HL-60 (cell line): Measurements from ENCODE around the gene EIF5A.

Source experiments
- DNase-seq, 2 experiments: peaks; one replicate each; pipeline ENCODE4 v3.0.0-alpha.2; 2010 to 2020; ENCODE audit warnings: low read depth in 1 of 2, low spot score in 1 of 2
- H3K27ac ChIP-seq: fragments of 250-450 bp; sonication (Bioruptor Pico); replicated peaks from 2 replicates; pipeline ENCODE4 v1.5.1; 2020; ENCODE audit warnings: mild to moderate bottlenecking, moderate library complexity
- H3K27me3 ChIP-seq: fragments of 250-450 bp; sonication (Bioruptor Pico); 2 replicates; pipeline ENCODE4 v1.5.1; 2021; ENCODE audit warnings: mild to moderate bottlenecking, moderate library complexity; ENCODE audit not compliant: insufficient read depth, poor library complexity, severe bottlenecking
- H3K4me3 ChIP-seq: replicated peaks from 2 replicates; pipeline ENCODE4 v1.5.1; 2011; ENCODE audit warnings: mild to moderate bottlenecking, control low read depth, low read length; ENCODE audit not compliant: insufficient read depth
- CTCF ChIP-seq: IDR thresholded peaks from one replicate; pipeline ENCODE4 v1.5.1; 2011; ENCODE audit warnings: low read length, control low read depth, inconsistent platforms; ENCODE audit not compliant: insufficient read depth
- GABPA ChIP-seq: IDR thresholded peaks from 2 replicates; pipeline ENCODE4 v1.6.1; 2012; ENCODE audit warnings: low read depth
- POLR2AphosphoS5 ChIP-seq: IDR thresholded peaks from 2 replicates; pipeline ENCODE4 v1.6.1; 2012; ENCODE audit warnings: low read depth
- SPI1 ChIP-seq: IDR thresholded peaks from 2 replicates; pipeline ENCODE4 v1.6.1; 2012; ENCODE audit warnings: low read depth, mild to moderate bottlenecking, borderline replicate concordance
- TF ChIP-seq, protein P1 (sequence below): IDR thresholded peaks from 2 replicates; pipeline ENCODE4 v1.6.1; 2012; ENCODE audit warnings: low read depth; ENCODE audit not compliant: insufficient replicate concordance

The EIF5A gene

GRCh38 chr17:7318121-7318860 lies 10.9 kb downstream of the EIF5A start:
- TF ChIP-seq GABPA, result no peak
- no peak for TF ChIP-seq POLR2AphosphoS5
- TF ChIP-seq SPI1, result no peak
- TF ChIP-seq, protein P1, sequence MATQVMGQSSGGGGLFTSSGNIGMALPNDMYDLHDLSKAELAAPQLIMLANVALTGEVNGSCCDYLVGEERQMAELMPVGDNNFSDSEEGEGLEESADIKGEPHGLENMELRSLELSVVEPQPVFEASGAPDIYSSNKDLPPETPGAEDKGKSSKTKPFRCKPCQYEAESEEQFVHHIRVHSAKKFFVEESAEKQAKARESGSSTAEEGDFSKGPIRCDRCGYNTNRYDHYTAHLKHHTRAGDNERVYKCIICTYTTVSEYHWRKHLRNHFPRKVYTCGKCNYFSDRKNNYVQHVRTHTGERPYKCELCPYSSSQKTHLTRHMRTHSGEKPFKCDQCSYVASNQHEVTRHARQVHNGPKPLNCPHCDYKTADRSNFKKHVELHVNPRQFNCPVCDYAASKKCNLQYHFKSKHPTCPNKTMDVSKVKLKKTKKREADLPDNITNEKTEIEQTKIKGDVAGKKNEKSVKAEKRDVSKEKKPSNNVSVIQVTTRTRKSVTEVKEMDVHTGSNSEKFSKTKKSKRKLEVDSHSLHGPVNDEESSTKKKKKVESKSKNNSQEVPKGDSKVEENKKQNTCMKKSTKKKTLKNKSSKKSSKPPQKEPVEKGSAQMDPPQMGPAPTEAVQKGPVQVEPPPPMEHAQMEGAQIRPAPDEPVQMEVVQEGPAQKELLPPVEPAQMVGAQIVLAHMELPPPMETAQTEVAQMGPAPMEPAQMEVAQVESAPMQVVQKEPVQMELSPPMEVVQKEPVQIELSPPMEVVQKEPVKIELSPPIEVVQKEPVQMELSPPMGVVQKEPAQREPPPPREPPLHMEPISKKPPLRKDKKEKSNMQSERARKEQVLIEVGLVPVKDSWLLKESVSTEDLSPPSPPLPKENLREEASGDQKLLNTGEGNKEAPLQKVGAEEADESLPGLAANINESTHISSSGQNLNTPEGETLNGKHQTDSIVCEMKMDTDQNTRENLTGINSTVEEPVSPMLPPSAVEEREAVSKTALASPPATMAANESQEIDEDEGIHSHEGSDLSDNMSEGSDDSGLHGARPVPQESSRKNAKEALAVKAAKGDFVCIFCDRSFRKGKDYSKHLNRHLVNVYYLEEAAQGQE, result no peak
- TF ChIP-seq CTCF, result no peak
- no peak overlapping the region for H3K27ac ChIP-seq
- no peak for DNase-seq

DNA sequence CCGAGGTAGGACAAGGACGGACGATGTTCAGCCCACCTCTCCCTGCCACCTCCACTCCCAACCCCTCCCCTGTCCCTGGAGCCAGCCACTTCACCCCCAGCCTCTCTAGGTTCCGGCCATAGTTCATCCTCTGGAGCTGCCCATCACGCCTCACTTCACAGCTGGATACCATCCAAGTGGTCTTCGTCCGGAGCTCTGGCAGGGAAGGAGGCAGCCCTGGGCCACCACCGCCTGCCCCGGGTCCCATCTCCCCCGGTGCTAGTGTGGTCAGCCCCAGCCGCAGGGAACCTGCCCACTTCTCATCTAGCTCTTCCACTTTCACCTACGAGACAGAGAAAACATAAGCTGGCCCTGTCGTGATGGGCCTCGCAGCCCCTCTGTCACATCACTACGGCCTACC lies 14.0 kb downstream of the EIF5A start:
- DNase-seq, result no peak
- TF ChIP-seq SPI1 (no peak), CTCF (no peak), POLR2AphosphoS5 (no peak), GABPA (no peak)
- TF ChIP-seq, protein P1, result no peak
- Histone ChIP-seq H3K27me3 (no peaks in the 10 kb centered on the region), H3K27ac (no peak overlapping the region), H3K4me3 (no peak overlapping the region)

More at GRCh38 chr17:7318121-7318860, 10.9 kb downstream of the EIF5A start:
- Histone ChIP-seq H3K27me3 (no peaks in the 10 kb centered on the region), H3K4me3 (no peak overlapping the region)

DNA sequence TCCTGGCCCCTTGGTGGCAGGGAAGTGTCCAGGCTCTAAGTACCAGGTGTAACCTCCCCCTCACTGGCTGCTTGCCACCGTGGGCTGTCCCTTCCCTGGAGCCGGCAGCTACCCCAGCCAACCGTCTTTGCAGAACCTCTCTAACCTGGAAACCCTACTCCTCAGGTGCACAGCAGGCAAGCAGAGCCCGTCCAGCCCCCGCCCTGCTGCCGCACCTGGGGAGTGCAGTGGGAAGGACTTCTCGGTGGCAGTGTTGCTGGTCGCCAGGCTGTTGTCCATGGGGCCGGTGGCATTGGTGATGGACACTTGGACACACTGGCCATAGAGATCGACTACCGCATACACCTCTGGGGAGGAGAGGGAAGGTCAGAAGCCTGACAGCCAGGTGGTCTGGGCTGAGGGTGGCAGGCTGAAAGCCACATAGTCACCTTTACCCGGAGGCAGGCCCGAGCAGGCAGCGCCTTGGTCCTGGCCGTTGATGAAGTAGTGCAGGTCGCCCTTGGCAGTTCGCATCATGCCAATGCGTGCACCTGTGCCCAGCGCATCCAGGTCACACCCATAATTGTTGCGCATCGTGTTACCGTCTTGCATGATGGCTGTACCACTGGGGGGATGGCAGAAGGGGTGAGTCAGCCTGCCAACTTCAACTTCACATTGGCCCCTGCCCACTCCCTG lies 15.2 kb downstream of the EIF5A start:
- Histone ChIP-seq H3K4me3 (no peak overlapping the region), H3K27me3 (no peaks in the 10 kb centered on the region), H3K27ac (no peak overlapping the region)
- no peak for DNase-seq
- TF ChIP-seq POLR2AphosphoS5 (no peak), CTCF (no peak), SPI1 (no peak), GABPA (no peak)
- TF ChIP-seq, protein P1, result no peak
